ENCODE data around the gene CABLES1.

- TF ChIP-seq CTCF (IDR thresholded peaks at IDR 0.05) = no peak
- TF ChIP-seq POLR2A (IDR thresholded peaks at IDR 0.05) = no peak
Observed at GRCh38 chr18:23243178-23243577, 107.9 kb downstream of the CABLES1 start.
